GM18951 (cell line): Measurements from ENCODE around the gene BLOC1S5.

Experiments
- POLR2A ChIP-seq: IDR thresholded peaks from 4 replicates; pipeline ENCODE4 v1.6.1; 2011; ENCODE audit warnings: mild to moderate bottlenecking; ENCODE audit not compliant: insufficient read length, insufficient read depth; ENCODE audit errors: extremely low read depth
- in situ Hi-C: fragments of 300-500 bp; cut with MboI; formaldehyde crosslinking; loops from one replicate; pipeline ENCODE4 v1.12.0; 2022; ENCODE audit warnings: low sequenced_read_pairs, mixed read lengths, inconsistent platforms; ENCODE audit not compliant: unreplicated experiment

Gene BLOC1S5

GRCh38 chr6:8087870-8088754, 23.9 kb upstream of the BLOC1S5 start:
- in situ Hi-C loops: no loop called here
- no peak for TF ChIP-seq POLR2A

GRCh38 chr6:8086755-8087306, 22.6 kb upstream of the BLOC1S5 start:
- in situ Hi-C loops: no loop called here
- TF ChIP-seq POLR2A: no peak

GRCh38 chr6:8085053-8085511, 20.9 kb upstream of the BLOC1S5 start:
- in situ Hi-C loops: no loop called here
- no peak for TF ChIP-seq POLR2A

GRCh38 chr6:8084586-8084985, 20.4 kb upstream of the BLOC1S5 start:
- in situ Hi-C loops: no loop called here
- no peak for TF ChIP-seq POLR2A

- no peak for TF ChIP-seq POLR2A
- in situ Hi-C loops: no loop called here
Measured at GRCh38 chr6:8082954-8083858, 19.0 kb upstream of the BLOC1S5 start.

- TF ChIP-seq POLR2A: no peak
- in situ Hi-C loops: no loop called here
Measured at GRCh38 chr6:8082572-8082953, 18.4 kb upstream of the BLOC1S5 start.

- no peak for TF ChIP-seq POLR2A
- in situ Hi-C loops: no loop called here
Measured at GRCh38 chr6:8080362-8081151, 16.4 kb upstream of the BLOC1S5 start.

GRCh38 chr6:8079126-8079525, 14.9 kb upstream of the BLOC1S5 start:
- in situ Hi-C loops: no loop called here
- no peak for TF ChIP-seq POLR2A

GRCh38 chr6:8077991-8078390, 13.8 kb upstream of the BLOC1S5 start:
- TF ChIP-seq POLR2A: no peak
- in situ Hi-C loops: no loop called here

- in situ Hi-C loops: no loop called here
- TF ChIP-seq POLR2A: no peak
Measured at GRCh38 chr6:8075704-8076103, 11.5 kb upstream of the BLOC1S5 start.

- in situ Hi-C loops: no loop called here
- TF ChIP-seq POLR2A: no peak
Measured at GRCh38 chr6:8075185-8075584, 11.0 kb upstream of the BLOC1S5 start.

- in situ Hi-C loops: no loop called here
- no peak for TF ChIP-seq POLR2A
Measured at GRCh38 chr6:8074213-8074612, 10.0 kb upstream of the BLOC1S5 start.
